Activated naive CD4-positive, alpha-beta T cell treated with anti-CD3 and anti-CD28 coated beads for 36 hours (primary cell): Measurements from ENCODE around the gene IFITM1. TPM values are rescaled to one million over a fixed set of nuclear protein-coding genes. Genes with fewer than 3 reads are reported as not detected.
"Not testable (repeated sequence)": the region's sequence is repeated elsewhere in the genome, so short reads cannot be mapped to it uniquely, and the experiment has no call there.

Experiments used
- CTCF ChIA-PET: fragments of 350-600 bp; sonication (Branson Sonifier 250); formaldehyde crosslinking; loops from one replicate; lab custom pipeline; 2021; ENCODE audit warnings: antibody characterized with exemption; lab: Charles Lee
- DNase-seq: peaks from one replicate; pipeline ENCODE4 v3.0.0-alpha.2; 2020
- H3K27ac Mint-ChIP-seq: one replicate; pipeline ENCODE4 v1.8.0; 2021; ENCODE audit warnings: mild to moderate bottlenecking, mixed read lengths
- H3K27me3 Mint-ChIP-seq: one replicate; pipeline ENCODE4 v1.8.0; 2021; ENCODE audit warnings: low read depth, mixed read lengths
- H3K36me3 Mint-ChIP-seq: one replicate; pipeline ENCODE4 v1.8.0; 2021; ENCODE audit warnings: low read depth, mixed read lengths
- H3K4me1 Mint-ChIP-seq: one replicate; pipeline ENCODE4 v1.8.0; 2021; ENCODE audit warnings: low read depth, mixed read lengths
- H3K4me3 Mint-ChIP-seq: one replicate; pipeline ENCODE4 v1.8.0; 2021; ENCODE audit warnings: mild to moderate bottlenecking, moderate library complexity, mixed read lengths
- H3K9me3 Mint-ChIP-seq: one replicate; pipeline ENCODE4 v1.8.0; 2021; ENCODE audit warnings: mixed read lengths
- intact Hi-C: fragments of 100-400 bp; cut with micrococcal nuclease; formaldehyde crosslinking; loops from one replicate; pipeline ENCODE4 v1.15.1; 2023
- total RNA-seq, 2 experiments: library from RNA; stranded (reverse); gene quantifications; one replicate each; pipeline ENCODE4 v1.2.3, GENCODE V29; 2021

The IFITM1 gene
- total RNA-seq, 2 experiments from 2014 or later: 359 to 378 TPM

- not testable (repeated sequence) for H3K27me3 Mint-ChIP-seq, H3K9me3 Mint-ChIP-seq
- Mint-ChIP-seq H3K4me1 (peaks cover 34% of the 10 kb centered on the region), H3K36me3 (peaks cover 22% of the 10 kb centered on the region), H3K27ac (peak within 1 kb of the TSS; percentile 97), H3K4me3 (peak within 1 kb of the TSS; percentile 96)
- CTCF ChIA-PET: interaction anchor here (0.8 to 5.6 kb wide), 7 partner anchors 9 to 60 kb away, joined by 4 to 81 read pairs (median 11); no protein-coding TSS in a partner anchor
- DNase-seq: peak; percentile 80
- intact Hi-C loops: loop anchor here (2.0 to 10.0 kb wide), 3 partner anchors 13 to 417 kb away; partner anchors contain the start of genes IFITM3 and PGGHG
Measured at GRCh38 chr11:307766-308708, 5.8 kb upstream of the IFITM1 start, which contains the start of gene IFITM2. Gene IFITM2, plus strand, starts transcription at chr11:307816. Its CDS starts 377 bp downstream, at chr11:308193.

DNA sequence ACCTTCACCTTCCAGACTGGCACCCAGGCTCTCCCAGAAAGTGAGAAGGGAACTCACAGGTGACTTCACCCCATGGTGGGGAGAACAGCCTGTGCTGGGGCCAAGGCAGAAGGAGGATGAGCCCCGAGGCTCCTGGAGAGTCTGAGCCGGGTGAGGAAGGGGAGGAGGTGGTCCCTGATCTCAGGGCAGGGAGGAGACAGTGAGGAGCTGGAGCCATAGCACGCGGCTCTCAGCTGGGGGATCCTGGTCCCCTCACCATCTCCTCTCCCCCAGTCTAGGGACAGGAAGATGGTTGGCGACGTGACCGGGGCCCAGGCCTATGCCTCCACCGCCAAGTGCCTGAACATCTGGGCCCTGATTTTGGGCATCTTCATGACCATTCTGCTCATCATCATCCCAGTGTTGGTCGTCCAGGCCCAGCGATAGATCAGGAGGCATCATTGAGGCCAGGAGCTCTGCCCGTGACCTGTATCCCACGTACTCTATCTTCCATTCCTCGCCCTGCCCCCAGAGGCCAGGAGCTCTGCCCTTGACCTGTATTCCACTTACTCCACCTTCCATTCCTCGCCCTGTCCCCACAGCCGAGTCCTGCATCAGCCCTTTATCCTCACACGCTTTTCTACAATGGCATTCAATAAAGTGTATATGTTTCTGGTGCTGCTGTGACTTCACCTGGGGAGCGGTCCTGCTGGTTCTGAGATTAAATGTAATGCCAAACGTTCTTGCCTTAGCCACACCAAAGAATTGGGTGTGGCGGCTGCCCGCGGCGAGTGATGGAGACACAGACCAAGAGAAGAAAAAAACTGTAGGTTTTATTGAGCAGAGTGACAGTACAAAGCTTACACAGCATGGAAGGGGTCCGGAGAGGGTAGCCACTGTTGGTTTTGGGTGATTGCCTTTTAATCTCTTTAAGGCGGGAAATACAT, 4.8 kb upstream of the IFITM1 start:
- intact Hi-C loops: loop anchor here (1.0 to 10.0 kb wide), 4 partner anchors 8 to 416 kb away; partner anchors contain the start of gene PGGHG
- peaks cover 28% of the 10 kb centered on the region for H3K4me1 Mint-ChIP-seq
- H3K27ac Mint-ChIP-seq: peak overlapping the region; percentile 97
- peak overlapping the region; percentile 96 for H3K4me3 Mint-ChIP-seq
- H3K9me3 Mint-ChIP-seq, DNase-seq, H3K27me3 Mint-ChIP-seq: not testable (repeated sequence)
- CTCF ChIA-PET: interaction anchor here (0.9 to 1.8 kb wide), 4 partner anchors 20 to 58 kb away, joined by 3 to 16 read pairs (median 6); partner anchors contain the start of gene PGGHG
- peaks cover 28% of the 10 kb centered on the region for H3K36me3 Mint-ChIP-seq

DNA sequence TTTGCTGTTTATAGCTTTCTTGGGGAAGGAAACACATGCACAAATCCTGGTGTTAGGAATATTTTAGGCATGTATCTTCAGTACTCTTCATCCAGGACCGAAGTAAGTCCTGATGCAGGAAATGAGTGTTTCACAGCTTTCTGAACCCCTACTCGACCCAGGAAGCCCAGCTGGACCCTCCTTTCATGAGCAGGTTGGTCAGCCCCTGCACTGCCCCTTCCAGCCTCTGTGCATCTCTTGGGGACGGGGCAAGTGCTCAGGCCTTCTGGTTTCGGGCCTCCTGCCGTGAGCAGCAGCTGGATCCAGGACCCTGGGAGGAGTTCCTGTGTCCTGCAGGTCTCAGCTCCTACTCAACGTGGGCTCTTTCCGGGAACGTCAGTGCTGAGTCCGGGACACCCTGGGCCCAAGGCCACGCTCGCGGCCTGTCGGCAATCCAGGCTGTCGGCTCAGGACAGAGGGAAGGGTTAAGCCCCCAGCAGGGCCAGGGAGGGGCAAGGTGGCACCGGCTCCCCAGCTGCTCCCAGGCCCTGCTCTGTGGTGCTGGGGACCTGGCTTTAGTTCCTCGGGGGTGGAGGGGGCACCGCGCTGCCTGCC, 3.8 kb upstream of the IFITM1 start:
- not testable (repeated sequence) for H3K9me3 Mint-ChIP-seq, DNase-seq, H3K27me3 Mint-ChIP-seq
- H3K4me1 Mint-ChIP-seq: peaks cover 27% of the 10 kb centered on the region
- CTCF ChIA-PET: interaction anchor here (1.7 to 1.8 kb wide), 3 partner anchors 45 to 59 kb away, joined by 5 to 16 read pairs (median 8); no protein-coding TSS in a partner anchor
- intact Hi-C loops: loop anchor here (1.0 to 10.0 kb wide), 5 partner anchors 7 to 485 kb away; partner anchors contain the start of genes CEND1, PGGHG and SLC25A22
- H3K4me3 Mint-ChIP-seq: peak overlapping the region; percentile 96
- peak overlapping the region; percentile 97 for H3K27ac Mint-ChIP-seq
- peaks cover 38% of the 10 kb centered on the region for H3K36me3 Mint-ChIP-seq

GRCh38 chr11:311013-311748, 2.7 kb upstream of the IFITM1 start:
- Mint-ChIP-seq H3K36me3 (peaks cover 44% of the 10 kb centered on the region), H3K4me3 (peak overlapping the region; percentile 93), H3K27ac (peak overlapping the region; percentile 95), H3K4me1 (peaks cover 21% of the 10 kb centered on the region)
- DNase-seq, H3K27me3 Mint-ChIP-seq, H3K9me3 Mint-ChIP-seq: not testable (repeated sequence)
- intact Hi-C loops: loop anchor here (10.0 kb wide), 1 partner anchor 484 kb away; the partner anchor contains the start of genes CEND1 and SLC25A22
- CTCF ChIA-PET: interaction anchor here (1.4 to 1.7 kb wide), 2 partner anchors 43 to 44 kb away, joined by 3 to 8 read pairs; no protein-coding TSS in a partner anchor

DNA sequence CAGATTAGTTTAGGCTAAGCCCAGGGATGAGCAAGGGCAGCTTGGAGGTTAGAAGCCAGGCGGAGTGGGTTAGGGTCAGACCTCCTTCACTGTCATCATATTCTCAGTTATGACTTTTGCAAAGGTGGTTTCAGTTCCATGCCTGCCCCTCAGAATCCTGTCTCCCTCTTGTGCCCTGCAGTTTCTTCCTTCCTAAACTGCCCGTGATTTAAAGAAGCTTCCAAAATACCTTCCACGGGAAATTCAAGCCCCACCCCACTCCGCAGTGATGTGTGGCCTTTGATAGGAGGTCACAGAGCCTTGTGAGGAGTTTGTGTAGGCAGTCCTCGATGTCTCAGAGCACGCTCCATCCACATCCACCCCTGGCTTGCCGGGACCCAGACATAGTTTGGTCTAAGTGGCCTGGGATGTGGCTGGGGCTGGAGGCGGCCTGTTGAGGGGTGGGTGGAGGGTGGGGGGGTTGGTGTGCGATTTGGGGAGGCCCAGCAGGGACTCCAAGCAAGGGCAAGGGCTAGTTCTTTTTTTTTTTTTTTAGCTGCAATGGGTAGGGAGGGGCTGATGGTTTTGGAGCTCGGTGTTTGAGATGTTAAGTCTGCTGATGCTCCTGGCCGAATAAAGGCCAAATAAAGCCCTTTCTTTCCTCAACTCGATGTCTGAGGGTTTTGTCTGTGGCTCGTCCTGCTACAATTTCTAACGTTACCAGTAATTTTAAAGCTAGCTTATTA, 1.6 kb upstream of the IFITM1 start:
- peaks cover 53% of the 10 kb centered on the region for H3K36me3 Mint-ChIP-seq
- peak overlapping the region; percentile 95 for H3K27ac Mint-ChIP-seq
- CTCF ChIA-PET: interaction anchor here (0.7 to 1.7 kb wide), 7 partner anchors 25 to 104 kb away, joined by 3 to 8 read pairs (median 3); no protein-coding TSS in a partner anchor
- DNase-seq: peak; percentile 59
- H3K4me3 Mint-ChIP-seq: peak overlapping the region; percentile 93
- H3K4me1 Mint-ChIP-seq: peaks cover 22% of the 10 kb centered on the region
- H3K9me3 Mint-ChIP-seq: no peaks in the 10 kb centered on the region
- intact Hi-C loops: loop anchor here (1.0 to 10.0 kb wide), 6 partner anchors 61 to 483 kb away; partner anchors contain the start of genes BET1L, CEND1, PSMD13 and RIC8A
- H3K27me3 Mint-ChIP-seq: no peaks in the 10 kb centered on the region

GRCh38 chr11:313304-313786, 495 bp upstream of the IFITM1 start:
- Mint-ChIP-seq H3K4me3 (peak overlapping the region; percentile 93), H3K9me3 (no peaks in the 10 kb centered on the region), H3K27me3 (no peaks in the 10 kb centered on the region), H3K4me1 (peaks cover 22% of the 10 kb centered on the region), H3K27ac (peak overlapping the region; percentile 95), H3K36me3 (peaks cover 55% of the 10 kb centered on the region)
- CTCF ChIA-PET: interaction anchor here (1.2 kb wide), 1 partner anchor 105 kb away, joined by 3 read pairs; no protein-coding TSS in a partner anchor
- intact Hi-C loops: loop anchor here (2.0 to 10.0 kb wide), 4 partner anchors 63 to 481 kb away; partner anchors contain the start of genes CEND1, PSMD13, RNH1 and SIRT3
- DNase-seq: no peak

DNA sequence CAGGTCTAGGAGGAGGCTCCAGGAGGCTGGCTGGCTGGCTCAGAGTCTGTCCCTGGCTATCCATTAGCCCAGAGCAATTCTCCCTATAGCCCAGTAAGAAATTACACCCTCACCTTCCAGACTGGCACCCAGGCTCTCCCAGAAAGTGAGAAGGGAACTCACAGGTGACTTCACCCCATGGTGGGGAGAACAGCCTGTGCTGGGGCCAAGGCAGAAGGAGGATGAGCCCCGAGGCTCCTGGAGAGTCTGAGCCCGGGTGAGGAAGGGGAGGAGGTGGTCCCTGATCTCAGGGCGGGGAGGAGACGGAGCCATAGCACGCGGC, 675 bp downstream of the IFITM1 start:
- CTCF ChIA-PET: not testable (repeated sequence)

DNA sequence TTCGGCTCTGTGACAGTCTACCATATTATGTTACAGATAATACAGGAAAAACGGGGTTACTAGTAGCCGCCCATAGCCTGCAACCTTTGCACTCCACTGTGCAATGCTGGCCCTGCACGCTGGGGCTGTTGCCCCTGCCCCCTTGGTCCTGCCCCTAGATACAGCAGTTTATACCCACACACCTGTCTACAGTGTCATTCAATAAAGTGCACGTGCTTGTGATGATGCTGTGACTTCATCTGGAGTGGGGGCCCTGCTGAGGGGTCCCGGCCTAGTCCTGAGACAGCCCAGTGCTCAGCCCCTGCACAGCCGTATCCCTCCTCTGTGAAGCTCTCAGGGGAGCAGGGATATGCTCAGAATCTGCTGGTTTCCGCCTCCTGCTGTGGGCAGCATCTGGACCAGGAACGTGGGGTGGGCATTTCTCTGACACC, 1.2 kb downstream of the IFITM1 start:
- H3K27ac Mint-ChIP-seq: peak overlapping the region; percentile 95
- no peaks in the 10 kb centered on the region for H3K9me3 Mint-ChIP-seq
- no peaks in the 10 kb centered on the region for H3K27me3 Mint-ChIP-seq
- CTCF ChIA-PET: interaction anchor here (1.0 to 1.2 kb wide), 2 partner anchors 10 to 40 kb away, joined by 4 to 7 read pairs; no protein-coding TSS in a partner anchor
- DNase-seq: peak; percentile 50
- peaks cover 43% of the 10 kb centered on the region for H3K36me3 Mint-ChIP-seq
- H3K4me1 Mint-ChIP-seq: peaks cover 24% of the 10 kb centered on the region
- H3K4me3 Mint-ChIP-seq: peak overlapping the region; percentile 93
- intact Hi-C loops: loop anchor here (10.0 kb wide), 1 partner anchor 480 kb away; the partner anchor contains the start of genes CEND1 and SLC25A22

More for the DNA sequence above, 675 bp downstream of the IFITM1 start:
- Mint-ChIP-seq H3K27ac (peak overlapping the region; percentile 95), H3K4me1 (peaks cover 22% of the 10 kb centered on the region), H3K4me3 (peak overlapping the region; percentile 93), H3K36me3 (peaks cover 44% of the 10 kb centered on the region)
- not testable (repeated sequence) for H3K27me3 Mint-ChIP-seq, H3K9me3 Mint-ChIP-seq, DNase-seq
- intact Hi-C loops: loop anchor here (1.0 to 10.0 kb wide), 3 partner anchors 41 to 480 kb away; partner anchors contain the start of genes CEND1 and SLC25A22

DNA sequence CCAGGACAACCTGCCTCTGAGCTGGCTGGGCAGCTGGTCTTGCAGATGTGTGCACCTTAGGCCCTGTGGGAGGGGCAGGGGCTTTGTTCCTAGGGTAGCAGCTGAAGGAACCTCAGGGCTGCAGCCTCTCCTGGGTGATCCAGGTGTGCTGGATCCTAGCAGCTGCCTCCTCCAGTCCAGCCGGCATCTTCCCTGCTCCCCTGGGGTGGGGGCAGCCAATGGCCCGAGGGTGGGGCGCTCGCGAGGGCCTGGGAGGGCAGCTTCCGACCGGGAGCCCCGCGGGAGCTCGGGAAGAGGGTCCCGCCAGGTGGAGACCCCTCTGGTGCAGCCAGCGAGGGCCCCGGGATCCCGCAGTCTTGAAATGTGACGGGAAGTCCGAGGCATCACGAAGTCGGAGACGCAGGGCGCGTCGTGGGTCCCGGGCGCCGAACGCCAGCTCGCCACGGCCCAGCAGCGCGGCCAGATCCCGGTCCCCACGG, 1.7 kb downstream of the IFITM1 start:
- CTCF ChIA-PET: interaction anchor here (1.0 to 1.2 kb wide), 2 partner anchors 10 to 39 kb away, joined by 4 to 7 read pairs; no protein-coding TSS in a partner anchor
- peak overlapping the region; percentile 93 for H3K4me3 Mint-ChIP-seq
- intact Hi-C loops: loop anchor here (10.0 kb wide), 1 partner anchor 479 kb away; the partner anchor contains the start of genes CEND1 and SLC25A22
- peak overlapping the region; percentile 95 for H3K27ac Mint-ChIP-seq
- H3K9me3 Mint-ChIP-seq: no peaks in the 10 kb centered on the region
- DNase-seq: no peak
- peaks cover 47% of the 10 kb centered on the region for H3K36me3 Mint-ChIP-seq
- H3K27me3 Mint-ChIP-seq: no peaks in the 10 kb centered on the region
- H3K4me1 Mint-ChIP-seq: peaks cover 29% of the 10 kb centered on the region
